Measurements from ENCODE around the gene RALY.

Gene RALY

DNA sequence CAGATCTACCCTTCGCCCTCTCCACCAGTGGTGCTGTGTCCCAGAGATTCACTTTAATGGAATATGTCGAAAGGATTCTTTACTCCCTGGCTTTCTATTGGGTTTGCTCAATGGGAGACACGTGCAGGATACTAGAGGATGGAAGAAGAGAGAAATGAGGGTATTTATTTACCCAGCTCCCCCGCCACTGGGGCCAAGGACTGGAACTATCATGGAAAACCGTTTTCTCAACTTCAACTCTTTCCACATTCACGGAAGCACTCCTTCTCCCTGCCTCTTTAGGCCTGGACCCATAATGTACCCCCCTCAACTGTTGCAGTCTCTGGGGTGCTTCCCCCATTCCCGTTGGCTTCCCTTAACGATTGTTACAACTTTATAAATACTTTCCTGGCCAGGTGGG lies 26.6 kb upstream of the RALY start:
- no peaks in the 10 kb centered on the region for H3F3A ChIP-seq (ENCODE audit: control insufficient read depth, insufficient read depth)
- H3K27ac ChIP-seq (ENCODE audit: low read depth, low read length) = no peak overlapping the region
- no peaks in the 10 kb centered on the region; the same call in 1 of the 2 replicates for H3K27me3 ChIP-seq (ENCODE audit: control insufficient read depth, low read length)
- H3K36me3 ChIP-seq (ENCODE audit: control insufficient read depth, low read length) = no peaks in the 10 kb centered on the region
- H3K4me1 ChIP-seq (ENCODE audit: control insufficient read depth, low read length) = no peaks in the 10 kb centered on the region
- no peaks in the 10 kb centered on the region for H3K9me3 ChIP-seq (ENCODE audit: control insufficient read depth, insufficient read depth, low read length)
- no peaks in the 10 kb centered on the region; the same call in 1 of the 2 replicates for H4K20me1 ChIP-seq (ENCODE audit: control insufficient read depth, insufficient read depth, low read depth, low read length)
- H3K79me2 ChIP-seq (ENCODE audit: control insufficient read depth, low read length) = no peaks in the 10 kb centered on the region
- no peak overlapping the region for H3K4me3 ChIP-seq (ENCODE audit: low read length)
- TF ChIP-seq, protein P1, sequence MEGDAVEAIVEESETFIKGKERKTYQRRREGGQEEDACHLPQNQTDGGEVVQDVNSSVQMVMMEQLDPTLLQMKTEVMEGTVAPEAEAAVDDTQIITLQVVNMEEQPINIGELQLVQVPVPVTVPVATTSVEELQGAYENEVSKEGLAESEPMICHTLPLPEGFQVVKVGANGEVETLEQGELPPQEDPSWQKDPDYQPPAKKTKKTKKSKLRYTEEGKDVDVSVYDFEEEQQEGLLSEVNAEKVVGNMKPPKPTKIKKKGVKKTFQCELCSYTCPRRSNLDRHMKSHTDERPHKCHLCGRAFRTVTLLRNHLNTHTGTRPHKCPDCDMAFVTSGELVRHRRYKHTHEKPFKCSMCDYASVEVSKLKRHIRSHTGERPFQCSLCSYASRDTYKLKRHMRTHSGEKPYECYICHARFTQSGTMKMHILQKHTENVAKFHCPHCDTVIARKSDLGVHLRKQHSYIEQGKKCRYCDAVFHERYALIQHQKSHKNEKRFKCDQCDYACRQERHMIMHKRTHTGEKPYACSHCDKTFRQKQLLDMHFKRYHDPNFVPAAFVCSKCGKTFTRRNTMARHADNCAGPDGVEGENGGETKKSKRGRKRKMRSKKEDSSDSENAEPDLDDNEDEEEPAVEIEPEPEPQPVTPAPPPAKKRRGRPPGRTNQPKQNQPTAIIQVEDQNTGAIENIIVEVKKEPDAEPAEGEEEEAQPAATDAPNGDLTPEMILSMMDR (IDR thresholded peaks at IDR 0.05; ENCODE audit: low read depth, low read length, poor library complexity, severe bottlenecking) = no peak
- TF ChIP-seq EZH2phosphoT487 (IDR thresholded peaks at IDR 0.05; ENCODE audit: borderline replicate concordance, low read length) = no peak
- H3K4me2 ChIP-seq (ENCODE audit: low read length) = no peak overlapping the region
- no peaks in the 10 kb centered on the region for H3K9me2 ChIP-seq (replicated peaks; ENCODE audit: control insufficient read depth, low read length)

DNA sequence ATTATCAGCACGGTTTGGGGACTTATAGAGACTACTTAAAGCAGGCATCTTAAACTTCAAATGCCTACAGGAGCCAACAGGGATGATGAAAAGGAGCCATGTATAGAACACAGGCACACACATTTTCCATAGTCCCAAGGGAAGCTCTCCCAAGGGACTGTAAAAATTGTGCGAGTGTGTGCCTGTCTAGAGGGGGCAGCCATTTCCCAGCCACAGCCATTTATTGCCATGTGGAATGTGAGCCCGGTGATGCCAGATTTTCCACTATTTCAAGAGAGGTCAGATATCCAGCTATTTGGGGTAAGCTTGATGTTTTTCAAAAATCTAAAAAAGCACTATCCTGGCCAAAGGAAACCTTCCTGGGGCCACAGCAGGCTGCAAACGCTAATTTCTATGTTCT lies 24.1 kb upstream of the RALY start:
- Histone ChIP-seq H4K20me1 (ENCODE audit: control insufficient read depth, insufficient read depth, low read depth, low read length) (no peaks in the 10 kb centered on the region; the same call in 1 of the 2 replicates), H3K4me1 (ENCODE audit: control insufficient read depth, low read length) (no peaks in the 10 kb centered on the region), H3K79me2 (ENCODE audit: control insufficient read depth, low read length) (no peaks in the 10 kb centered on the region), H3F3A (ENCODE audit: control insufficient read depth, insufficient read depth) (no peaks in the 10 kb centered on the region), H3K4me2 (ENCODE audit: low read length) (no peak overlapping the region), H3K27me3 (ENCODE audit: control insufficient read depth, low read length) (no peaks in the 10 kb centered on the region), H3K4me3 (ENCODE audit: low read length) (no peak overlapping the region), H3K36me3 (ENCODE audit: control insufficient read depth, low read length) (no peaks in the 10 kb centered on the region), H3K9me2 (replicated peaks; ENCODE audit: control insufficient read depth, low read length) (no peaks in the 10 kb centered on the region), H3K27ac (ENCODE audit: low read depth, low read length) (no peak overlapping the region), H3K9me3 (ENCODE audit: control insufficient read depth, insufficient read depth, low read length) (no peaks in the 10 kb centered on the region)
- TF ChIP-seq, protein P1 (IDR thresholded peaks at IDR 0.05; ENCODE audit: low read depth, low read length, poor library complexity, severe bottlenecking) = no peak
- no peak for TF ChIP-seq EZH2phosphoT487 (IDR thresholded peaks at IDR 0.05; ENCODE audit: borderline replicate concordance, low read length)

DNA sequence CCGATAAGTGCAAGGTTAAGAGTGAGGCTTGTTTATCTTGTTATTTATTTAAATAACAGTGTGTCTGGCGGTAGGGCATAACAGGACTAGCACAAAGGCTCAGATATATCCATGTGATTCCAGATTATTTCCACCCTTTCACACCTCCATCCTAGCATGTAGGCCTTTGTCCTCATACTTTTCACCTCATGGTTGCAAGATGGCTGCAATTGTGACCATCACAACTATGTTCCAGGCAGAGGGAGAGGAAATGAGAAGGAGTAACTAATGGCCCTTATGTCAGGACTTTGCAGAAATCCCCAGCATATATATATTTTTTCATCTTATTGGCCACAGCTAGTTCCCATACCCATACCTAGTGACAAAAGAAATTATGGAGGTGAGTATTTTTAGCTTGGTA lies 23.5 kb upstream of the RALY start:
- Histone ChIP-seq H4K20me1 (ENCODE audit: control insufficient read depth, insufficient read depth, low read depth, low read length) (no peaks in the 10 kb centered on the region; the same call in 1 of the 2 replicates), H3K4me1 (ENCODE audit: control insufficient read depth, low read length) (no peaks in the 10 kb centered on the region), H3K27me3 (ENCODE audit: control insufficient read depth, low read length) (no peaks in the 10 kb centered on the region), H3K4me2 (ENCODE audit: low read length) (no peak overlapping the region), H3K9me3 (ENCODE audit: control insufficient read depth, insufficient read depth, low read length) (no peaks in the 10 kb centered on the region), H3K9me2 (replicated peaks; ENCODE audit: control insufficient read depth, low read length) (no peaks in the 10 kb centered on the region), H3K79me2 (ENCODE audit: control insufficient read depth, low read length) (no peaks in the 10 kb centered on the region), H3K36me3 (ENCODE audit: control insufficient read depth, low read length) (no peaks in the 10 kb centered on the region), H3F3A (ENCODE audit: control insufficient read depth, insufficient read depth) (no peaks in the 10 kb centered on the region), H3K4me3 (ENCODE audit: low read length) (no peak overlapping the region), H3K27ac (ENCODE audit: low read depth, low read length) (no peak overlapping the region)
- TF ChIP-seq EZH2phosphoT487 (IDR thresholded peaks at IDR 0.05; ENCODE audit: borderline replicate concordance, low read length) = no peak
- TF ChIP-seq, protein P1 (IDR thresholded peaks at IDR 0.05; ENCODE audit: low read depth, low read length, poor library complexity, severe bottlenecking) = no peak

Data from DOHH2 (cell line).